OCI-LY7 (cell line): ENCODE results near the gene S100A2. TPM values are rescaled to one million over a fixed set of nuclear protein-coding genes. Genes with fewer than 3 reads are reported as not detected.

Experiments used
- BruUV-seq: library from RNA; stranded (reverse); fragments of 400-500 nt; replicated peaks from 2 replicates; lab custom pipeline; 2021; lab: Mats Ljungman, UMichigan
- CTCF ChIA-PET: fragments of 300-600 bp; sonication (Branson Sonifier 250); formaldehyde crosslinking; loops from one replicate; lab custom pipeline; 2022; ENCODE audit warnings: antibody characterized with exemption; ENCODE audit not compliant: unreplicated experiment; lab: Charles Lee
- POLR2A ChIA-PET: fragments of 300-600 bp; sonication (Branson Sonifier 250); formaldehyde crosslinking; loops from one replicate; lab custom pipeline; 2022; ENCODE audit warnings: antibody characterized with exemption; lab: Charles Lee
- DNase-seq: peaks from one replicate; pipeline ENCODE4 v3.0.0-alpha.2; 2015; ENCODE audit warnings: low spot score
- H2AFZ ChIP-seq: fragments of 200-600 bp; sonication (generic), shearing (Covaris generic); 2 replicates; pipeline ENCODE4 v1.6.1; 2014; ENCODE audit warnings: mild to moderate bottlenecking, antibody characterized with exemption, low read length, moderate library complexity
- H3K27ac ChIP-seq: fragments of 200-600 bp; sonication (generic); 2 replicates; pipeline ENCODE4 v1.5.1; 2014; ENCODE audit warnings: mixed run types, low read depth, mild to moderate bottlenecking, moderate library complexity, low read length, inconsistent platforms; ENCODE audit not compliant: poor library complexity, severe bottlenecking
- H3K36me3 ChIP-seq: fragments of 200-600 bp; sonication (generic); 2 replicates; pipeline ENCODE4 v1.6.1; 2014; ENCODE audit warnings: mild to moderate bottlenecking, antibody characterized with exemption, low read length, moderate library complexity, mixed read lengths; ENCODE audit not compliant: insufficient read depth
- H3K4me1 ChIP-seq: fragments of 200-600 bp; sonication (generic); 2 replicates; pipeline ENCODE4 v1.5.1; 2014; ENCODE audit warnings: mild to moderate bottlenecking, low read length; ENCODE audit not compliant: insufficient read depth, poor library complexity, severe bottlenecking
- H3K4me2 ChIP-seq: fragments of 200-600 bp; sonication (generic); 2 replicates; pipeline ENCODE4 v1.6.1; 2014; ENCODE audit warnings: mild to moderate bottlenecking, low read length
- H3K4me3 ChIP-seq: fragments of 200-600 bp; sonication (generic); 2 replicates; pipeline ENCODE4 v1.5.1; 2014; ENCODE audit warnings: mild to moderate bottlenecking, low read depth, low read length; ENCODE audit not compliant: poor library complexity, severe bottlenecking
- H3K79me2 ChIP-seq: fragments of 200-600 bp; sonication (generic); 2 replicates; pipeline ENCODE4 v1.6.1; 2016; ENCODE audit warnings: low read depth, mild to moderate bottlenecking, low read length, moderate library complexity, mixed read lengths; ENCODE audit not compliant: insufficient read depth
- H3K9me2 ChIP-seq: fragments of 200-600 bp; sonication (generic); 2 replicates; pipeline ENCODE4 v1.6.1; 2016; ENCODE audit warnings: mild to moderate bottlenecking, low read length, mixed read lengths; ENCODE audit not compliant: insufficient read depth
- H3K9me3 ChIP-seq: fragments of 200-600 bp; sonication (generic); 2 replicates; pipeline ENCODE4 v1.6.1; 2014; ENCODE audit warnings: mild to moderate bottlenecking, mixed run types, low read length, mixed read lengths
- H4K20me1 ChIP-seq: fragments of 200-600 bp; sonication (generic); 2 replicates; pipeline ENCODE4 v1.6.1; 2014; ENCODE audit warnings: mild to moderate bottlenecking, antibody characterized with exemption, low read length, moderate library complexity, mixed read lengths; ENCODE audit not compliant: insufficient read depth
- CTCF ChIP-seq: fragments of 200-600 bp; sonication (generic); conservative IDR thresholded peaks from 2 replicates; pipeline ENCODE4 v1.5.1; 2014; ENCODE audit warnings: mild to moderate bottlenecking, antibody characterized with exemption, low read length, moderate library complexity, mixed read lengths
- EZH2phosphoT487 ChIP-seq: fragments of 200-600 bp; sonication (generic); IDR thresholded peaks from 2 replicates; pipeline ENCODE4 v1.6.1; 2018; ENCODE audit warnings: low read depth, borderline replicate concordance, mild to moderate bottlenecking, mixed run types, antibody characterized with exemption, low read length, moderate library complexity, mixed read lengths
- intact Hi-C: fragments of 100-400 bp; cut with micrococcal nuclease; formaldehyde crosslinking; loops from one replicate; pipeline ENCODE4 v1.10.0; 2022; ENCODE audit not compliant: unreplicated experiment
- total RNA-seq, 2 experiments: library from RNA; depleted of rRNA in 1 of 2; stranded (reverse); fragments of >200 nt in 1 of 2; shearing (Covaris generic) in 1 of 2; gene quantifications; 2 replicates each; pipeline ENCODE4 v1.2.3, GENCODE V29; 2014 to 2022

Gene S100A2
- total RNA-seq, 2 experiments from 2014 or later = 1.4 TPM; not detected in 1

DNA sequence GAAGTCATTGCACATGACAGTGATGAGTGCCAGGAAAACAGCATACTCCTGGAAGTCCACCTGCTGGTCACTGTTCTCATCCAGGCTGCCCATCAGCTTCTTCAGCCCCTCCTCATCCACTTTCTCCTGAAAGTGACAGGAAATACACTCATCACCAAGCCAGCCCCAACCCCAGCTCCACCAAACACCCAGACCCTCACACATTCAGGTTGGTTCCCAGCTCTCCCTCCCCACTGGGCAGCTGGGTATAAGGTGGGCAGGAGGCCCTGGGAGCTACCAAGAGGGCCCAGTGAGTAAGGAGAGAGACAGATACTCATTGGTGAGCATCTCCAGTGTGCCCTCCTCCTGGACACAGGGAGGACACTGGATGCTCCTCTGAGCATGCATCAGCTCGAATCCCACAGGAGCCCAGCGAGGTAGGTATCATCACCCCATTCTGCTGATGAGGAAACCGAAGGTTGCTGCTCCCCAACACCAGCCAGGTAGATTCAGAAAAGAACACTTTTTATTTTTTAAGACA is 4.1 kb downstream of the S100A2 start:
- CTCF ChIA-PET = no interaction called here
- TF ChIP-seq CTCF (no peak), EZH2phosphoT487 (no peak)
- POLR2A ChIA-PET = no interaction called here

GRCh38 chr1:153560771-153561465 is 4.7 kb downstream of the S100A2 start:
- no peak overlapping the region for H3K4me2 ChIP-seq

More for the DNA sequence above, 4.1 kb downstream of the S100A2 start:
- BruUV-seq = no TSS peak
- H4K20me1 ChIP-seq = no peaks in the 10 kb centered on the region
- intact Hi-C loops = no loop called here
- no peak overlapping the region for H2AFZ ChIP-seq
- no peaks in the 10 kb centered on the region for H3K4me1 ChIP-seq
- H3K9me3 ChIP-seq = no peaks in the 10 kb centered on the region
- no peak for DNase-seq
- no peak overlapping the region for H3K27ac ChIP-seq
- H3K9me2 ChIP-seq = no peaks in the 10 kb centered on the region
- H3K79me2 ChIP-seq = no peaks in the 10 kb centered on the region
- no peak overlapping the region for H3K4me3 ChIP-seq
- H3K4me2 ChIP-seq = no peak overlapping the region
- no peaks in the 10 kb centered on the region for H3K36me3 ChIP-seq

More at GRCh38 chr1:153560771-153561465, 4.7 kb downstream of the S100A2 start:
- H4K20me1 ChIP-seq = no peaks in the 10 kb centered on the region
- H3K27ac ChIP-seq = no peak overlapping the region
- no peaks in the 10 kb centered on the region for H3K9me3 ChIP-seq
- H3K36me3 ChIP-seq = no peaks in the 10 kb centered on the region
- H3K79me2 ChIP-seq = no peaks in the 10 kb centered on the region
- ChIA-PET CTCF (interaction anchor here (0.5 kb wide), 1 partner anchor 1403 kb away, joined by 5 read pairs; no protein-coding TSS in a partner anchor), POLR2A (interaction anchor here (0.7 kb wide), 1 partner anchor 50 kb away, joined by 5 read pairs; no protein-coding TSS in a partner anchor)
- no TSS peak for BruUV-seq
- H3K4me3 ChIP-seq = no peak overlapping the region
- intact Hi-C loops = no loop called here
- no peak for DNase-seq
- H3K9me2 ChIP-seq = no peaks in the 10 kb centered on the region
- TF ChIP-seq EZH2phosphoT487 (no peak), CTCF (no peak)
- no peaks in the 10 kb centered on the region for H3K4me1 ChIP-seq
- H2AFZ ChIP-seq = no peak overlapping the region
